ENCODE results near the gene LONRF3.

The LONRF3 gene

DNA sequence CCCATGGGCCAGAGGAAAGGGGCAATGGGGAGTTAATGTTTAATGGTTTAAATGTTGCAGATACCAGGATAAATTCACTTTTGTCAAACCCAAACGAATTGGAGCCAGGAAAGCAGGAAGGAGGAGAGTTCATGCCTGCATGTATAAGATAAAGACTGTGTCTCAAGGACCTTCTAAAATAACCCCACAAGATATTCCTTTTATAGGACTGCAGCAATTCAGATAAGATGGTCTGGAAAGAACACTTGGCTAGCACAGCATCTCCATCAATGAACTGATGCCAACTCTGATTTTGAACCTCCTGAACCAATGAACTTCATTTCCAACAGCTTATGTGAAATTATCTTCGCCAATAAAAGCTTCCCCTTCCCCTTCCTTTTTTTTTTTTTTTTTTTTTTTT is 31.3 kb upstream of the LONRF3 start:
- Histone ChIP-seq H4K8ac (ENCODE audit: low read depth, low read length) (no peak overlapping the region), H3K27ac (ENCODE audit: low read depth, low read length) (no peak overlapping the region), H3K36me3 (ENCODE audit: control insufficient read depth in 1 of 2, insufficient read depth in 2 of 2, low read length in 2 of 2) (no peaks in the 10 kb centered on the region), H3K23ac (ENCODE audit: low read length) (no peak overlapping the region), H2BK12ac (ENCODE audit: low read length) (no peak overlapping the region), H2BK5ac (ENCODE audit: low read depth, low read length, poor library complexity) (no peak overlapping the region), H3K4ac (ENCODE audit: low read depth, low read length) (no peak overlapping the region), H2AK5ac (ENCODE audit: low read length) (no peak overlapping the region), H3K4me2 (ENCODE audit: low read length) (no peak overlapping the region), H3K79me1 (ENCODE audit: low read length) (no peaks in the 10 kb centered on the region), H3K79me2 (ENCODE audit: control insufficient read depth, insufficient read depth, low read length, poor library complexity) (no peaks in the 10 kb centered on the region), H4K91ac (ENCODE audit: low read depth, low read length) (no peak overlapping the region), H3K18ac (ENCODE audit: low read length) (no peak overlapping the region), H3K14ac (ENCODE audit: low read length) (no peak overlapping the region), H3K9me3 (ENCODE audit: insufficient read depth, low read depth, low read length) (no peaks in the 10 kb centered on the region), H3K4me1 (ENCODE audit: control insufficient read depth in 1 of 2, insufficient read depth in 2 of 2, low read length in 2 of 2) (no peaks in the 10 kb centered on the region), H2AFZ (ENCODE audit: insufficient read depth, low read length, poor library complexity) (no peak overlapping the region), H3K27me3 (ENCODE audit: insufficient read depth, low read length) (no peaks in the 10 kb centered on the region), H2BK120ac (ENCODE audit: insufficient read depth, low read length, poor library complexity) (no peak overlapping the region), H4K12ac (ENCODE audit: low read depth, low read length) (no peak overlapping the region), H3K9ac (ENCODE audit: low read length) (no peak overlapping the region), H3K4me3 (ENCODE audit: low read depth, low read length) (no peak overlapping the region)
- DNase-seq, result no peak
- no CpG with 5 or more reads among the region's 2 CpGs for WGBS (ENCODE audit: extremely low coverage, insufficient coverage, insufficient read length)

DNA sequence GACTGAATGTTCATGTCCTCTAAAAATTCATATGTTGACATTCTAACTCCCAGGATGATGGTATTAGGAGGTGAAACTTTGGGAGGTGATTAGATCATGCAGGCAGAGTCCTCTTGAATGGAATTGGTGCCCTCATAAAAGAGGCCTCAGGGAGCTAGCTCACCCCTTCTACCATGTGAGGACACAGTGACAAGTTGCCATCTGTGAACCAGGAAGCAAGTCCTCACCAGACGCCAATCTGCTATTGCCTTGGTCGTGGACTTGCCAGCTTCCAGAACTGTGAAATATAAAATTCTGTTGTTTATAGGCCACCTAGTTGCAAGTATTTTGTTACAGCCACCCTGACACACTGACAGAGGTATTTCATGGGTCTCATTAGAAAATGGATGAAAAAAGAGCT is 28.5 kb upstream of the LONRF3 start:
- H3K4ac ChIP-seq (ENCODE audit: low read depth, low read length), result no peak overlapping the region
- no peak overlapping the region for H3K9ac ChIP-seq (ENCODE audit: low read length)
- H3K79me1 ChIP-seq (ENCODE audit: low read length), result no peaks in the 10 kb centered on the region
- no peaks in the 10 kb centered on the region for H3K27me3 ChIP-seq (ENCODE audit: insufficient read depth, low read length)
- no peak overlapping the region for H3K18ac ChIP-seq (ENCODE audit: low read length)
- H2BK5ac ChIP-seq (ENCODE audit: low read depth, low read length, poor library complexity), result no peak overlapping the region
- no peak overlapping the region for H3K27ac ChIP-seq (ENCODE audit: low read depth, low read length)
- no peak overlapping the region for H2BK12ac ChIP-seq (ENCODE audit: low read length)
- no CpG with 5 or more reads among the region's 2 CpGs for WGBS (ENCODE audit: extremely low coverage, insufficient coverage, insufficient read length)
- H3K14ac ChIP-seq (ENCODE audit: low read length), result no peak overlapping the region
- no peak overlapping the region for H3K4me2 ChIP-seq (ENCODE audit: low read length)
- H3K23ac ChIP-seq (ENCODE audit: low read length), result no peak overlapping the region
- H2BK120ac ChIP-seq (ENCODE audit: insufficient read depth, low read length, poor library complexity), result no peak overlapping the region
- no peak overlapping the region for H4K8ac ChIP-seq (ENCODE audit: low read depth, low read length)
- H3K9me3 ChIP-seq (ENCODE audit: insufficient read depth, low read depth, low read length), result no peaks in the 10 kb centered on the region
- no peak overlapping the region for H4K12ac ChIP-seq (ENCODE audit: low read depth, low read length)
- H3K4me3 ChIP-seq (ENCODE audit: low read depth, low read length), result no peak overlapping the region
- H3K36me3 ChIP-seq (ENCODE audit: control insufficient read depth in 1 of 2, insufficient read depth in 2 of 2, low read length in 2 of 2), result no peaks in the 10 kb centered on the region
- no peak overlapping the region for H2AFZ ChIP-seq (ENCODE audit: insufficient read depth, low read length, poor library complexity)
- H2AK5ac ChIP-seq (ENCODE audit: low read length), result no peak overlapping the region
- H4K91ac ChIP-seq (ENCODE audit: low read depth, low read length), result no peak overlapping the region
- no peaks in the 10 kb centered on the region for H3K4me1 ChIP-seq (ENCODE audit: control insufficient read depth in 1 of 2, insufficient read depth in 2 of 2, low read length in 2 of 2)
- no peaks in the 10 kb centered on the region for H3K79me2 ChIP-seq (ENCODE audit: control insufficient read depth, insufficient read depth, low read length, poor library complexity)
- DNase-seq, result no peak

DNA sequence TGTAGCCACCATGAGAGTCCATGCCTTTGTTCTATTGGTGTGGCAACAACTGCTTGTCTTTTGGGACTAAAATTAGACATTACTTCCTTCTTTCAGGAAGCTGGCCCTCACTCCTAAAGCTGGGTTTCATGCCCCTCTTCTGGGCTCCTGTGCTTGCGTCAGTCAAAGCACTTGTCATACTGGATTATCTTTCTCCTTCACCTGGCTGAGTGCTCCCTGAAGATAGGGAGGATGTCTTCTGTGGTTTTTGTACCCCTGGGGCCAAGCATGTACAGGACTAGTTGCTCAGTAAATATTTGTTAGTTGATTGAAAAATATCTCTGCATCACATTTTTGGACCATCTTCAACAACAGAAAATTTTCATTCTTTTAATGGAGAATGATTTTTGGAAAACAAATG is 26.1 kb upstream of the LONRF3 start:
- Histone ChIP-seq H4K12ac (ENCODE audit: low read depth, low read length) (no peak overlapping the region), H3K27me3 (ENCODE audit: insufficient read depth, low read length) (no peaks in the 10 kb centered on the region), H2AK5ac (ENCODE audit: low read length) (no peak overlapping the region), H3K4me1 (ENCODE audit: control insufficient read depth in 1 of 2, insufficient read depth in 2 of 2, low read length in 2 of 2) (no peaks in the 10 kb centered on the region), H2BK12ac (ENCODE audit: low read length) (no peak overlapping the region), H3K9ac (ENCODE audit: low read length) (no peak overlapping the region), H3K23ac (ENCODE audit: low read length) (no peak overlapping the region), H3K27ac (ENCODE audit: low read depth, low read length) (no peak overlapping the region), H3K4me3 (ENCODE audit: low read depth, low read length) (no peak overlapping the region), H3K4me2 (ENCODE audit: low read length) (no peak overlapping the region), H2BK5ac (ENCODE audit: low read depth, low read length, poor library complexity) (no peak overlapping the region), H3K14ac (ENCODE audit: low read length) (no peak overlapping the region), H3K36me3 (ENCODE audit: control insufficient read depth in 1 of 2, insufficient read depth in 2 of 2, low read length in 2 of 2) (no peaks in the 10 kb centered on the region), H3K79me2 (ENCODE audit: control insufficient read depth, insufficient read depth, low read length, poor library complexity) (no peaks in the 10 kb centered on the region), H4K8ac (ENCODE audit: low read depth, low read length) (no peak overlapping the region), H4K91ac (ENCODE audit: low read depth, low read length) (no peak overlapping the region), H3K4ac (ENCODE audit: low read depth, low read length) (no peak overlapping the region), H3K79me1 (ENCODE audit: low read length) (no peaks in the 10 kb centered on the region), H3K18ac (ENCODE audit: low read length) (no peak overlapping the region), H2BK120ac (ENCODE audit: insufficient read depth, low read length, poor library complexity) (no peak overlapping the region), H2AFZ (ENCODE audit: insufficient read depth, low read length, poor library complexity) (no peak overlapping the region), H3K9me3 (ENCODE audit: insufficient read depth, low read depth, low read length) (no peaks in the 10 kb centered on the region)
- no peak for DNase-seq
- no CpG with 5 or more reads among the region's 1 CpG for WGBS (ENCODE audit: extremely low coverage, insufficient coverage, insufficient read length)

DNA sequence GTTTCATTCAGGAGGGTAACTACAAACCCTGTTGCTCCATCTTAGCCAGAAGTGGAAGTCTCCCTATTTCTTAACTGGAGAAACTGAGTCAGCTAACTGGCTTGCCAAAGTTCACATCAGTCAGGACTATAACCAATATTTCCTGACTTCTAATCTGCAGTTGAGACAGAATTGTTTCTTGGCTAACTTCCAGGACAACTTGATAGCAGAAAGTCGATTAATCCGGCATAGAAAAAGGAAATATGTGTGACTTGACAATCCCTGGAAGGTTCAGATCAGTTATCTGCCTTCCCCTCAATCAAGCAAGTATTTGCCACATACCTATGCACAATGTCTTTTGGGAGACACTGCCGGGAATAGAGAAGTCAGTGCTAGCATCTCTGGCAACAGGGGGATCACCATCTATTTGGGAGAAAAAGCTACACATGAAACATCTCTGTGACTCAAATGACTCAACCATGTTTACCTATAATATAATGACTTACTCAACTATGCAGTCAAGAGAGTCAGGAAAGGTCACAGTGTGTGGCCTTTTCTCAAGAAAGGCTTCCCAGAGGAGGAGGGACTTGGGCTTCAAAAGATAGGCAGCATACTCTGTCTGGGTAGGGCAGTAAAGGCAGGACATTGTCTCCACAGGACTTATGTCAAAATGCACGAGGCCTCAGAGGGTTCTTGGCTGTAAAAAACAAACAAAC is 12.4 kb upstream of the LONRF3 start:
- no peak overlapping the region for H3K4me3 ChIP-seq (ENCODE audit: low read depth, low read length)
- H4K12ac ChIP-seq (ENCODE audit: low read depth, low read length), result no peak overlapping the region
- H3K27me3 ChIP-seq (ENCODE audit: insufficient read depth, low read length), result no peaks in the 10 kb centered on the region
- no peak overlapping the region for H3K23ac ChIP-seq (ENCODE audit: low read length)
- DNase-seq, result no peak
- no peak overlapping the region for H2AK5ac ChIP-seq (ENCODE audit: low read length)
- no peaks in the 10 kb centered on the region for H3K36me3 ChIP-seq (ENCODE audit: control insufficient read depth in 1 of 2, insufficient read depth in 2 of 2, low read length in 2 of 2)
- H3K79me2 ChIP-seq (ENCODE audit: control insufficient read depth, insufficient read depth, low read length, poor library complexity), result no peaks in the 10 kb centered on the region
- no peaks in the 10 kb centered on the region for H3K79me1 ChIP-seq (ENCODE audit: low read length)
- H2AFZ ChIP-seq (ENCODE audit: insufficient read depth, low read length, poor library complexity), result no peak overlapping the region
- no peaks in the 10 kb centered on the region for H3K9me3 ChIP-seq (ENCODE audit: insufficient read depth, low read depth, low read length)
- no peak overlapping the region for H3K27ac ChIP-seq (ENCODE audit: low read depth, low read length)
- H3K4me1 ChIP-seq (ENCODE audit: control insufficient read depth in 1 of 2, insufficient read depth in 2 of 2, low read length in 2 of 2), result no peaks in the 10 kb centered on the region
- no peak overlapping the region for H3K18ac ChIP-seq (ENCODE audit: low read length)
- H3K14ac ChIP-seq (ENCODE audit: low read length), result no peak overlapping the region
- WGBS (ENCODE audit: extremely low coverage, insufficient coverage, insufficient read length), result no CpG with 5 or more reads among the region's 4 CpGs
- no peak overlapping the region for H4K91ac ChIP-seq (ENCODE audit: low read depth, low read length)
- H2BK12ac ChIP-seq (ENCODE audit: low read length), result no peak overlapping the region
- H3K4me2 ChIP-seq (ENCODE audit: low read length), result no peak overlapping the region
- no peak overlapping the region for H2BK5ac ChIP-seq (ENCODE audit: low read depth, low read length, poor library complexity)
- no peak overlapping the region for H3K9ac ChIP-seq (ENCODE audit: low read length)
- no peak overlapping the region for H3K4ac ChIP-seq (ENCODE audit: low read depth, low read length)
- H2BK120ac ChIP-seq (ENCODE audit: insufficient read depth, low read length, poor library complexity), result no peak overlapping the region
- H4K8ac ChIP-seq (ENCODE audit: low read depth, low read length), result no peak overlapping the region

All from trophoblast cell (in vitro differentiated cells and primary cell).